Brain pericyte (primary cell): Measurements from ENCODE around the gene CMIP.

Experiments
- DNase-seq: peaks from one replicate; pipeline ENCODE4 v3.0.0-alpha.2; 2012; ENCODE audit warnings: low read depth, low spot score

CMIP gene

DNA sequence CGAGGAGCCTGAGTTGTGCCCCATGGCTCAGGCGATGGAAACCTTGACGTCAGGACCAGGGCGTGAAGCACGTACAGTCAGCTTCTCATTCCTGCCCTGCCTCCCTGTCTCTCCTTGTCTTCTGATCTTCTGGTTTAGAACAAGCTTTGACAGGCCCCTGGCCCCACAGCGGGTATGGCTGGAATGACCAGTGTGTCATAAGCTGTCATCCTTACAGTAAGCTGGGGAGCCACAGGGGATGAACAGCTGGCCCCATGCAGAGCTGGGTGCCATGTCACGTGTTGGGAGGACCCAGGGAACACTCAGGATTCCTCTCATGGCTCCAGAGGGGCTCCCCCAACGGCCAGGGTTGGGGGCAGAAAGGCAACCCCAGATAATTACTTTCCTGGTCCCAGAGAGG, 176.9 kb downstream of the CMIP start:
- DNase-seq: no peak

- DNase-seq: no peak
These were observed 178.9 kb downstream of the CMIP start for GRCh38 chr16:81623365-81624102.

GRCh38 chr16:81624403-81624759, 179.8 kb downstream of the CMIP start:
- DNase-seq: no peak

DNA sequence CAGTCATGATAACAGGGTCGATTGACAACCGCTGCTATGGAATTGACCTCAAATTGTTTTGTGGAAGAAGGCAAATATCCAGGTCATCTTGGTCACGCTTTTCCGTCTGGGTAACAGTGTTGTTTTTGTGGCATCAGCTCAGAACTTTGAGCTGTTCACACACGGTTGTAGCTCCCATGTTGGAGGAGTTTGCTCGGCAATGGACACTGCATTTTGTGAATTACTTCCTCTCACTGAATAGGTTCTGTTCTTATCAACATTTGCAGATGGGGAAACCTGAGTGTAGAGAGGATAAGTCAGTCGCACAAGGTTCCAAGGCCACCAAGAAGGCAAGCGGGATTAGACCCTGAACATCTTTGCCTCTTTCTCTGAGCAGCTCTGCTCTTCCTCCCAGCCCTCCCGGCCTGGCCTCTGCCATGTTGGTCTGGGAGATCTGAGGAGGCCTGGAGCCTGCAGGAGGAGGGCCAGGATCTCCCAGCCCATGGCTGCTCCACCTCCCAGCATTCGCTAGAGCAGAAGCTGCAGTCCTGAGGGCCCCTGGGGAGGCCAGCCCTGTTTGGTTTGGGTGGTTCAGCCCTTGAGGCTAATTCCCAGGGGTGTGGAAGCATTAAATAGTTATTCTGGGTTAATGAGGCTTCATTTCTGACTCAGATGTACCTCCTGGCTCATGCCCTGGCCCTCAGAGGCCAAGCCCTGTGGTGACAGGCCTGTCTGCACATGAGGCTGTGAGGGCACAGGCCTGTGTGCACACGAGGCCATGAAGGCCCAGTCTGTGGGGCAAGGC, 180.3 kb downstream of the CMIP start:
- DNase-seq: no peak

DNA sequence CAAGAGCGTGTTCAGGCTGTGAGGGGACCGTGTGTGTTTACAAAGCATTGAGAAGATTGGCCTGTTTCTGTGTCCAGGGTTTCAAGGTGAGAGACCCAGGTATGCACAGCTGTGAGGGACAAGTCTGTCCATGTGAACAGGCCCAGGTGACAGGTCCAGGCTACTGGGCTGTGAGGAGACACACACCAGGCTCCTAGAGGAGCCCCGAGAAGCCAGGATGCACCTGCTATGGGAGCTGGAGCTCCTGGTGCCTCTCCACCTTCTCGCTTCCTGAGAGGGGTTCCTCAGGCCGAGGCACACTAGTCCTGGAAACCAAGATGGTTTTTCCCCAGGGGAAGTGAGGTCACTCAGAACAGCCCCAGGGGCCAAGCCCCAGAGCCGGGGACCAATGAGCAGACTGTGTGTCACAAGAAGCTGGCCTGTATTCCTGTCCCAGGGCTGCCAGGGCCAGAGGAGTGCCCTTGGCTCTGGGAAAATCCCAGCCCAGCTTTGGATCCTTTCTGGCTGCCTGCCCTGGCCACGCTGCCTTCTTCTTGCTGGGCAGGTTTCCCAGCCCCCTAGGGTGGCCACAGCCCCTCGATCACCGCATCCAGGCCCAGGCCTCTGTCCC, 181.0 kb downstream of the CMIP start:
- no peak for DNase-seq

- DNase-seq: no peak
These were observed 181.6 kb downstream of the CMIP start for GRCh38 chr16:81626181-81626674.

DNA sequence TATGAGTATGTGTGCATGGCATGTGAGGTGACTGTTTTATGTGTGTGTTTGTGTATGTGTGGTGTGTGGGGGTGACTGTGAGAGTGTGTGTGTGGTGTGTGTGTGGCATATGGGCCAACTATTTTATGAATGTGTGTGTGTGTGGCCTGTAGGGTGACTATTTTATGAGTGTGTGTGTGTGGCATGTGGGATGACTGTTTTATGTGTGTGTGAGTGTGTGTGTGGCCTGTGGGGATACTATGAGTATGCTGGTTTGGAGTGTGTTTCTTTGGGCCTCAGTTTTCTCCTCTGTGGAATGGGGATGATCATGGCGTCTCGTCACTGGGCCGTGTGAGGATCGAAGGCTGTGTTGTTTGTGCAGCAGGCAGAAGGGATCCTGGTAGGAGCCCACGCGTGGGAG, 182.4 kb downstream of the CMIP start:
- no peak for DNase-seq

DNA sequence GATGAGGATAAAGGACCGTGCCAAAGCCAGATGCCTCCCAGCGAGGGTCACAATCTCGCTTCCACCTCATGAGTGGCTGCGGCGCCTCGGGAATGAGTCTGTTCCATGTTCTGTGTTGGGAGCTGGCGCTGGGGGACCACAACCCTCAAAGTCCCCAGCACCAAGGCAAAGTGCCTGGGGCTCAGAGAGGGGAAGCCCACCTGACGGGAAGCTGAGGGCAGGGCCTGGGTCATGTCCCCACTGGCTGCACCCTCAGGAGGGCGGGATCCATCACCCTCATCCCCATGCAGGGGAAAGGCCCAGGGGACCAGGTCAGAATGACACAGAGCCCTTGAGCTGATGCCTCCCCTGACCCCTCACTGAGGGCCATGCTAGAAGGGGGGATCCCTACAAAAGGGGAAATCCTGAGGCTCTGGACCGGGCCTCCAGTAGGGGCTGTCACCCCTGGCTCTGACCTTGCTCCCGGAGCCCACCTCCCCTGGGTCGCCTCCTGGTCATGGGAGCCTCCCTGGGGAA, 183.2 kb downstream of the CMIP start:
- DNase-seq: no peak

- DNase-seq: no peak
These were observed 184.6 kb downstream of the CMIP start for GRCh38 chr16:81629034-81629802.

DNA sequence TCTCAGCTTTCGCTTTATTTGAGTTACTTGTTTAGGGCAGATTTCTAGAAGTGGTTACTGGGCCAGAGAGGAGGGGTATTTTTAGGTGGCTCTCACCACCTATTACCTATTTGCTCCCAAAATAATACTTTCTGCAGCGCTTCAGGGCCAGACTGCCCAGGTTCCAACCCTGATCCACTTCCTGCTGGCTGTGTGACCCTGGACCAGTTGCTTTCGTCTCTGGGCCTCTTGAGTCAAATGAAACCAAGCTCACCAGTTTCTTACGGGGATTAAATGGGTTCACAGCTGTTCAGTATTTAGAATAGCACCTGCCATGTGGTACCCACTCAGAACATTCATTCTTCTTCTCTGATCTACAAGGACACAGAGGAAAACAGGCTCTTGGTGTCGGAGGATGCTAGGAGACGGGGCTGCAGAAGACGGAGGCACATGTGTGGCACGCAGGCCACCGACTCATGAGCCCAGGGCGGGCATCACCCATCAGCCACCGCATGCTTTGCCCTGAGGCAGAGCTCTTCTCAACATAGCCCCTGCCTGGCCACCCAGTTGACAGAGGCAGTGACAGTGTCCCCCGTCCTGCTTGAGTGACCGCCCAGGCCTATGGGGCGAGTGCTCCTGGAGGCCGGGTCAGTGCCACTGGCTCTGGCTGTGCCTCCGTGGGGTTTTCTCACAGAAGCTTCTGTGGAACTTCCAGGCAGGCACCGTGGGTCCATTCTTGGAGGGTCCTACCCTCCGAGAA, 185.5 kb downstream of the CMIP start:
- no peak for DNase-seq

DNA sequence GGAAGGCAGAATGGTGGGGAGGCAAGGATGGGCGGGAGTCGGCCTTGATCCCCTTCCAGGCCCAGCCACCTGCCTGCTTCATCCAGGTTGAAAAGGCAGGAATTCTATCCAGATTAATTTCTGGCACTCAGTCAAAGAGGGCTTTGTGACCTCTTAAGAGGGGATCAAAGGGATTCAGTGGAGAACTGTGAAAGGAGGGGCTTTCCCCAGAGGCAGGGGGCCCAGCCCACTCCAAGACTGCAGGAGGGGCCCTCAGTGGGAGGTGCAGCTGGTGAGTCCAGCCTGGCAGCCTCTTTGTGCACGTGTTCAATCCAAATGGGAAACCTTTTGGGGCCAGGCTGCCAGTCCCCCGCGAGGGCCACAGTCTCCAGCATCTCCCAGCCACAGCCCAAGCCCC, 186.0 kb downstream of the CMIP start:
- no peak for DNase-seq

DNA sequence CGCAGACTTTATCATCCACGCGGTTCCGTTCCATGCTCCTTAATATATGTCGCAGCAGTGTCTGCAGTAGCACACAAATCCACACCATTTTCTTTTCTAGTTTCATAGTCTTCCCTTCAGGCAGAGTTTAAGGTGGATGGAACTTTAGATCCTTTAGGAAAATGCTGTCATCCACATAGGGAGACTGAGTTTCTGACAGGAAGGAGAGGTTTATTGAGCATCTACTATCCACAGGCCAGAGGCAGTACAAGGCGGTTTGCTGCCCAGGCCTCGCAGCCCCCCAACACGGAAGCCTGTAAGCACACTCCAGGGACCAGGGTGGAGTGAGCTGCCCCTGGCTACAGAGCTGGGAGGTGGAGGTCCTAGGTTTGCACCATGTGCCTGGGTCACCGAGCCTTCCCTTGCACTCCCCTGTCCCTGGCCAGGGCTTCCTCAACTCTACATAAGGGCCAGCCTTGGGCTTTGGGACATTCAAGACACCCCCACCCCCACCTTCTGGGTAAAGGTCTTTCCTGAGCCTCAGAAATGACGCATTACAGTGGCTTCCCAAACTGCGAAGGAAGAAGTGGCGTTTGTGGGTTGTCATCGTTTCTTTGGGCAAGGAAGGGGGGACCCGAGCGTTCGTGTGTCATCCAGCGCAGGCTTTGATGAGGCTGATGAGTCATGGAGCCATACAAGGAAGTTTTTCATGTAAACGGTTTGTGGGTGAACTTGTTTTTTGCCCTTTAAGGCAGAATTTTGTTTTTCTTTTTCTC, 188.0 kb downstream of the CMIP start:
- no peak for DNase-seq

DNA sequence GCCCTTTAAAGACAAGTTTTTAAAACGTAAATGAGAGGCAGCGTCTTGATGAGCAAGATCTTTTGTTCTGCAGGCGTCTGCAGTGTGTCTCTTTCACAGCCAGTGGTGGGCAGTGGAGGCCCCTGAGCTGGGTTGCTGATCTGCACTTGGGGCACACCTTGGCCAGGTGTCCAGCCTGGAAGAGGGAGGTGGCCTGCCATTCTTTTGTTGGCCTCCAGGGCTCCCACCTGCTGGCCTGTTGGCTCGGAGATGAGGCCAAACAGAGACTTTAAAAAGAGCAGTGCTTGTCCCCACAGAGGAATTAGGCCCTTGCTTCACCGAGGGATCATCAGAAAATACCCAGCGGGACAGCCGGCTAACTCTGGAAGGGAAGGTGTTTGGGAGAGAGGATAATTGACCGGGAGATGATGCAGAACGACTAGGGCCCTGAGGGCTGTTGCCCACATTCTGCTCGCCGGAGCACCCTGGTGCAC, 188.6 kb downstream of the CMIP start:
- DNase-seq: no peak

- DNase-seq: no peak
These were observed 189.2 kb downstream of the CMIP start for GRCh38 chr16:81633680-81634379.

GRCh38 chr16:81634380-81635062, 189.9 kb downstream of the CMIP start:
- DNase-seq: no peak

GRCh38 chr16:81635063-81635937, 190.7 kb downstream of the CMIP start:
- DNase-seq: no peak

GRCh38 chr16:81636298-81636993, 191.8 kb downstream of the CMIP start:
- no peak for DNase-seq
